SH-SY5Y (cell line): ENCODE measurements around the gene WDFY1.

Experiments
- GATA2 ChIP-seq: IDR thresholded peaks from 2 replicates; pipeline ENCODE4 v1.6.1; 2011; ENCODE audit warnings: mild to moderate bottlenecking, low read depth, low read length
- GATA3 ChIP-seq: IDR thresholded peaks from 2 replicates; pipeline ENCODE4 v1.6.1; 2011; ENCODE audit warnings: low read depth, mild to moderate bottlenecking, low read length, moderate library complexity

DNA sequence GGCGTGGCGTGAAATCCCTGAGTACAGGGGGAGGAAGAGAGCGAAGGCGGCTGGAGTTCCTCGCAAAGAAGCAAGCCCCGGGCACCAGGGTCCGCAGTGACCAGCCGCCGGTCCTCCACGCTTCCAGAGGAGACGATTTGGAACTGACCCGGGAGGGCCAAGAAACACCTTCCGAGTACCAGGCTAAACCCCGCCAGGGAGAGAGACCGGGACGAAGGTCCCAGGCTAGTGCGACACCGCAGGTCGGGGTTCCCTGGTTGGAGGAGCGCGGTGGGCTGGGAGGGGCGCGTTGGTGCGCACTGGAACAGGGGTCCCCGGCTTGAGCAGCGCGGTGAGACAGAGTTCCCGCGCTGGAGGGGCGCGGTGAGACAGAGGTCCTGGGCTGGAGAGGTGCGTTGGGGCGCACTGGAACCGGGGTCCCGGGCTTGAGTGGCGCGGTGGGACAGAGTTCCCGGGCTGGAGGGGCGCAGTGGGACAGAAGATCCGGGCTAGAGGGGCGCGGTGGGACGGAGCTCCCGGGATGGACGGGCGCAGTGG is 901 bp downstream of the WDFY1 start:
- TF ChIP-seq GATA2: no peak
- TF ChIP-seq GATA3: no peak
